Measurements from ENCODE around the gene TWNK.

DNA sequence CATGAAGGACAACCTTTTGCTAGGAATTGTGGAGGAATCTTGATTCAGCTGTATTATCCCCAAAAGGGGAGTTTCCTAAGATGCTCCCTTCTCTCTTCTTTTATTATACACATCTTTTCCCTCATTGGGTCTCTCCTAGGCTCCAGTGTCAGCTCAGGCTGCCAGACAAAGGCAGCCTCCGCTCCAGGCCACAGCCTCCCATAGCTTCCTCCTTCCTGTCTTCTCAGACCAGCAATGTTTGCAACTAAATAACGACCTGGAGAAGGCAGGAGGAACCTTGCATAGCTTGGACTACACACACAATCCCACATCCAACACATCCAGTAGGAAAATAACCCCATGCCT is 56.0 kb downstream of the TWNK start:
- TF ChIP-seq POLR2A (IDR thresholded peaks at IDR 0.05; ENCODE audit: low read length) (no peak), MAZ (IDR thresholded peaks at IDR 0.05; ENCODE audit: borderline replicate concordance, low read depth, low read length) (no peak)
- TF ChIP-seq, protein P1, sequence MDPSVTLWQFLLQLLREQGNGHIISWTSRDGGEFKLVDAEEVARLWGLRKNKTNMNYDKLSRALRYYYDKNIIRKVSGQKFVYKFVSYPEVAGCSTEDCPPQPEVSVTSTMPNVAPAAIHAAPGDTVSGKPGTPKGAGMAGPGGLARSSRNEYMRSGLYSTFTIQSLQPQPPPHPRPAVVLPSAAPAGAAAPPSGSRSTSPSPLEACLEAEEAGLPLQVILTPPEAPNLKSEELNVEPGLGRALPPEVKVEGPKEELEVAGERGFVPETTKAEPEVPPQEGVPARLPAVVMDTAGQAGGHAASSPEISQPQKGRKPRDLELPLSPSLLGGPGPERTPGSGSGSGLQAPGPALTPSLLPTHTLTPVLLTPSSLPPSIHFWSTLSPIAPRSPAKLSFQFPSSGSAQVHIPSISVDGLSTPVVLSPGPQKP (IDR thresholded peaks at IDR 0.05; ENCODE audit: low read depth, low read length) = no peak

Measured in A549 (cell line).